ENCODE measurements around the gene CELSR2.

The CELSR2 gene

GRCh38 chr1:109240158-109241152, 8.9 kb upstream of the CELSR2 start:
- TF ChIP-seq CTCF (conservative IDR thresholded peaks at IDR 0.05; ENCODE audit: low read length), result no peak
- no peak overlapping the region for H3K4me3 ChIP-seq (ENCODE audit: low read length)
- peak; percentile 65 for DNase-seq (ENCODE audit: low read depth)

- H3K4me3 ChIP-seq (ENCODE audit: low read length), result no peak overlapping the region
- no peak for TF ChIP-seq CTCF (conservative IDR thresholded peaks at IDR 0.05; ENCODE audit: low read length)
- DNase-seq (ENCODE audit: low read depth), result no peak
These were observed 8.0 kb upstream of the CELSR2 start for GRCh38 chr1:109241344-109241743.

- H3K4me3 ChIP-seq (ENCODE audit: low read length), result no peak overlapping the region
- no peak for TF ChIP-seq CTCF (conservative IDR thresholded peaks at IDR 0.05; ENCODE audit: low read length)
- DNase-seq (ENCODE audit: low read depth), result no peak
These were observed 7.4 kb upstream of the CELSR2 start for GRCh38 chr1:109241841-109242345.

- H3K4me3 ChIP-seq (ENCODE audit: low read length), result no peak overlapping the region
- TF ChIP-seq CTCF (conservative IDR thresholded peaks at IDR 0.05; ENCODE audit: low read length), result no peak
- DNase-seq (ENCODE audit: low read depth), result peak; percentile 47
These were observed 7.0 kb upstream of the CELSR2 start for GRCh38 chr1:109242387-109242786.

GRCh38 chr1:109243221-109243620, 6.1 kb upstream of the CELSR2 start:
- DNase-seq (ENCODE audit: low read depth), result no peak
- H3K4me3 ChIP-seq (ENCODE audit: low read length), result no peak overlapping the region
- no peak for TF ChIP-seq CTCF (conservative IDR thresholded peaks at IDR 0.05; ENCODE audit: low read length)

- DNase-seq (ENCODE audit: low read depth), result no peak
- TF ChIP-seq CTCF (conservative IDR thresholded peaks at IDR 0.05; ENCODE audit: low read length), result no peak
- H3K4me3 ChIP-seq (ENCODE audit: low read length), result no peak overlapping the region
These were observed 5.3 kb upstream of the CELSR2 start for GRCh38 chr1:109243860-109244552.

All from AG10803 (cell line).